Gastrocnemius medialis (tissue), 4 donors: ENCODE data around the gene WEE1.

ENCODE experiments used
- POLR2A ChIP-seq, 2 donors: fragments of 450-650 bp; IDR thresholded peaks; one replicate each; pipeline ENCODE4 v1.6.1; 2017; ENCODE audit warnings: antibody characterized with exemption in 2 of 2, mild to moderate bottlenecking in 2 of 2, moderate library complexity in 2 of 2
- TF ChIP-seq, protein P1 (sequence below), 5 experiments: fragments of 450-650 bp in 3 of 5; fragments of 200-600 bp in 2 of 5; sonication (generic) in 2 of 5; IDR thresholded peaks in 4 of 5; conservative IDR thresholded peaks in 1 of 5; 1 replicate in 4 of 5; 2 replicates in 1 of 5; pipeline ENCODE4 v1.5.1; 2016 to 2019; ENCODE audit warnings: antibody characterized with exemption in 5 of 5, mild to moderate bottlenecking in 3 of 5, moderate library complexity in 3 of 5

DNA sequence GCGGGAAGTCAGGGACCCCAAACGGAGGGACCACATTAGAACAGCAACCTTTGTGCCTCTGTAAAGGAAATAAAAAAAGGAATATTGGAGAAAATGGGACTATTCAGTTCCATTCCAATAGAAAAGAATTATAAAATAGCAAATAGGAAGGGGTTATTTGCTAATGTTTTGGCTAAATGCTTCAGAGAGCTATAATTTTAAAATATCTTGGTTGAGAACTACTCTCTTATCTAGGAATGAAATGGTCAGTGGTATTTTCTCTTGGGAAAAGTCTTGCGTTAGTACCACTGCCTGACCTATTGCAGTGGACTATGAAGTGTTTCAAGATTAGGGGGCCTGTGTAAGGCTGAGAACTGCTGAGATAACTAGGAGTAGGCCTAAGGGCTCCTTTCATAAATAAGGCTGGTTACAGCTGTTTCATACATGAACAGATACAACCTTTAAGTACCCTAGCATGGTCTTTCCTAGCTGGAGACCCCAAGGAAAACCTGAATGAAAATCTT lies 6.9 kb upstream of the WEE1 start:
- TF ChIP-seq, protein P1, sequence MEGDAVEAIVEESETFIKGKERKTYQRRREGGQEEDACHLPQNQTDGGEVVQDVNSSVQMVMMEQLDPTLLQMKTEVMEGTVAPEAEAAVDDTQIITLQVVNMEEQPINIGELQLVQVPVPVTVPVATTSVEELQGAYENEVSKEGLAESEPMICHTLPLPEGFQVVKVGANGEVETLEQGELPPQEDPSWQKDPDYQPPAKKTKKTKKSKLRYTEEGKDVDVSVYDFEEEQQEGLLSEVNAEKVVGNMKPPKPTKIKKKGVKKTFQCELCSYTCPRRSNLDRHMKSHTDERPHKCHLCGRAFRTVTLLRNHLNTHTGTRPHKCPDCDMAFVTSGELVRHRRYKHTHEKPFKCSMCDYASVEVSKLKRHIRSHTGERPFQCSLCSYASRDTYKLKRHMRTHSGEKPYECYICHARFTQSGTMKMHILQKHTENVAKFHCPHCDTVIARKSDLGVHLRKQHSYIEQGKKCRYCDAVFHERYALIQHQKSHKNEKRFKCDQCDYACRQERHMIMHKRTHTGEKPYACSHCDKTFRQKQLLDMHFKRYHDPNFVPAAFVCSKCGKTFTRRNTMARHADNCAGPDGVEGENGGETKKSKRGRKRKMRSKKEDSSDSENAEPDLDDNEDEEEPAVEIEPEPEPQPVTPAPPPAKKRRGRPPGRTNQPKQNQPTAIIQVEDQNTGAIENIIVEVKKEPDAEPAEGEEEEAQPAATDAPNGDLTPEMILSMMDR (IDR thresholded peaks at IDR 0.05 in 4 of 5, conservative IDR thresholded peaks at IDR 0.05 in 1 of 5), result no peak
- no peak for TF ChIP-seq POLR2A (IDR thresholded peaks at IDR 0.05)
